Stimulated activated CD4-positive, alpha-beta T cell treated with anti-CD3 and anti-CD28 coated beads, TNF-alpha, amount 100 ng/mL, for 24 hours (primary cell): Measurements from ENCODE around the gene SLPI.

Source experiments
- DNase-seq, 3 experiments: peaks; one replicate each; pipeline ENCODE4 v3.0.0-alpha.2; 2020; ENCODE audit warnings: low read depth in 3 of 3

SLPI gene

DNA sequence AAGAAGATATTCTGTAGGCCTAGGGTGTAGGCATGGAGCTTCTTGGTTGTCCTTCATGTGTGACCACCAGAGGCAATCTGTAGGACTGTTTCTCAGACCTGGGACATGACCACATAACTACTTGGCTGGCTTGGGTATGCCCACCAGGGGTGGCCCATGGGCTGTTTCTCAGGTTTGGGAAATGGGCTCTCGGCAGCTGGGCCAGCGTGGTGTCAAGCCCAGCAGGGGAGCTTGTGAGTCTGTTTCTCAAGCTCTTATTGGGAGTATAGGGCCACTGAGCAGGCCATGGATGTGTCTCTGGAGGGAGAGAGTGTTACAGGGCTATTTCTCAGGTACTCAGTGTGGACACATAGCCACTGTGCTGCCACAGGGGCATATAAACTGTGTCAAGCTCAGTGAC, 35.7 kb downstream of the SLPI start:
- DNase-seq: no peak

DNA sequence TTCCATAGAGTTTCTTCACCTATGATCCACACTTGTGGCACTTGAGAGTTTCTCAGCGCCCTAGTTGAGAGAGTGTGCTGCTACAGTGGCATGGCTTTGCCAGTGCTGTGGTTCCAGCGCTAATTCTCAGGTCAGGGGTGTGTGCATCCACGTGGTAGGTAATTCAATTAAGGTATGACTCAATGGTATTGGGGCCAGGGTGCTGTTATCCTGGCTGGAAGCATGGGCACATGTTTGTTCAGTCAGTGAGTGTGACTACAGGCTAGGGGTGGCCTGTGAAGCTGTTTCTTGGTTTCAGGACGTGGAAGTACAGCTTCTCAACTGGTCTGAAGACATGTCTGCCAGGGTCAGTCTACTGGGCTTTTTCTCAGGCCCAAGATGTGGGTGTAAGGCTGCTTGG, 36.2 kb downstream of the SLPI start:
- no peak for DNase-seq

DNA sequence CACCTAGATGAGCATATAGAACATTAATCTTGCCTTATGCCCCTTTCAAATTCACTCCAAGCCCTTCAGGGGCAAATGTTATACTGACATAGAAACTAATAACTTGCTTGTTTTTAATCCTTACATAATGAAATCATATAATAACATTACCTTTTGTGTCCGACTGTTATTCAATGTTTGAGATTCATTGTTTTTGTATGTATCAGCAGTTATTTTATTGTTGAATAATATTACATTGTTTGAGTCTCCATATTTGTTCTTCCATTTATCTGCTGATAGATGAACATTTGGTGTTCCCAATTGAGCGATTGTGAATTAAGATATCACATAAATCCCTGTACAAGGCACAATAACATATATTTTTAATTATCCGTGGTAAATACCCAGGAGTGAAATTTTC, 41.5 kb downstream of the SLPI start:
- DNase-seq: no peak

DNA sequence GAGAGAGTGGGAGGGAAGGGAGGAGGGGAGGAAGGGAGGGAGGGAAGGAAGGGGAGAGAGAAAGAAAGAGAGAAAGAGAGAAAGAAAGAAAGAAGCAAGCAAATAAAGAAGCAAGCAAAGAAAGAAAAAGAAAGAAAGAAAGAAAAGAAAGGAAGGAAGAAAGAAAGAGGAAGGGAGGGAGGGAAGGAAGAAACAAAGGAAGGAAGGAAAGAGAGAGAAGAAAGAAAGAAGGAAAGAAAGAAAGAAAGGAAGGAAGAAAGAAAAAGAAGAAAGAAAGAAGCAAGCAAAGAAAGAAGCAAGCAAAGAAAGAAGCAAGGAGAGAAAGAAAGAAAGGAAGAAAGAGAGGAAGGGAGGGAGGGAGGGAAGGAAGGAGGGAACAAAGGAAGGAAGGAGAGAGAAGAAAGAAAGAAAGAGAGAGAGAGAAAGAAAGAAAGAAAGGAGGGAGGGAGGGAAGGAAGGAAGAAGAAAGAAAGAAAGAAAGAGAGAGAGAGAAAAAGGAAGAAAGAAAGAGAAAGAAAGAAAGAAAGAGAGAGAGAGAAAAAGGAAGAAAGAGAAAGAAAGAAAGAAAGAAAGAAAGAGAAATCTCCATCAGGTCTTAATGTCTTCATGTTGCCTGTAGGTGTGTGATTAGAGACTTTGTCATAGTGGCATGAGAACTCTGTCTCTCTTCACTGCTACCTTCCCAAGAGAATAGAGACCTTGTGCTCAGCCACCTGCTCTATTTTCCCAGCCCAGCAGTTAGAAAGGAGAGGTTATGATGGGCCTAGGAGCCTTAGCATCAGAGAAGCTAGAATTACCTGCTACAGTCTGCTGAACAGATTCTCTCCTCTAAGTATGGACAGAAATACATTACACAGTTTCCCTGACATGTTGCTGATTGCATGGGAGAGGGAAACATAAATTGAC, 42.5 kb downstream of the SLPI start:
- DNase-seq: no peak

DNA sequence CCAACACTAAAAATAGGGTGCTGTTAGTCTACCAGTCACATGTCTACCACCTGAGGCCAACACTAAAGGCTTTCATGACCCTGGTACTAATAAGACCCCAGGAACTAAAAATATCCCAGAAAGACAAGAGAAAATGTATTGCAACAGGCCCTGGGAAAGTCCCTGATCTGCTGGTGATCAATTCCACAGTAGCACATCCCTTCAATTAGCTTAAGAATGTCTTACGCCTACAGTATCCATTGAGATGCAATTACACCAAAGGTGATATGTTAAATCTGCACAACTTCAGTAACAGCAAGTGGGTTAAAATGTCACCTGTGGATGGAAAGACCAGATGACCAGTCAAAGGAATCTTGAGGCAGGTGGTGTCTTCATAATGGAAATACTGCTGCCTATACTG, 44.4 kb downstream of the SLPI start:
- DNase-seq: no peak

DNA sequence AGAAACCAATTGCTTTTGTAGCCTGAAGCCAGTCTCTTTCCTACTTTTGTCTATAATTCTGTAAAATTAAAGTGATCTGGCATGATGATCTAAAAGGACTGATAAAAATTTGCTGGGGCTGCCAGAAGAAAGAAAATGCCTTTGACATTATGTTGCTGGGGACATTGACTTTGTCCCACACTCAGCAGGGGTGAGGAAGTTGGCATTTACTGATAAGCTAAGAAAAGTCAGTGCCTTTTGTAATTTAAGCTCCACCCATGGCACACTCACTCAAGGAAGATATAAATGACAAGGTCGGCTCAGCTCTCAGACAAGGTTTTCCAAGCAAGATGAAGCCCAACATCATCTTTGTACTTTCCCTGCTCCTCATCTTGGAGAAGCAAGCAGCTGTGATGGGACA, 47.6 kb downstream of the SLPI start, which contains the start of gene SEMG1:
SEMG1 (plus strand) TSS at position 309 of the 400 bp plus-strand sequence; CDS start at position 330, 21 bp downstream.
- no peak for DNase-seq
